CD8-positive, alpha-beta memory T cell (primary cell): ENCODE data around the gene SAMD4A. TPM values are rescaled to one million over a fixed set of nuclear protein-coding genes. Genes with fewer than 3 reads are reported as not detected.
A peak's percentile ranks its signal among the peaks of the same experiment; 100 is the strongest.

Experiments used
- CTCF ChIA-PET: fragments of 350-600 bp; sonication (Branson Sonifier 250); formaldehyde crosslinking; loops from one replicate; lab custom pipeline; 2021; ENCODE audit warnings: antibody characterized with exemption; lab: Charles Lee
- POLR2A ChIA-PET: fragments of 350-600 bp; sonication (Branson Sonifier 250); formaldehyde crosslinking; loops from one replicate; lab custom pipeline; 2021; ENCODE audit warnings: antibody characterized with exemption; lab: Charles Lee
- DNase-seq, 5 donors: peaks; one replicate each; pipeline versions ENCODE4 v3.0.0 to v3.0.0-alpha.2; 2020 to 2022; ENCODE audit warnings: mixed read lengths in 1 of 5
- H3K27ac ChIP-seq: one replicate; pipeline ENCODE4 v1.7.0; 2013; ENCODE audit warnings: low read depth, mild to moderate bottlenecking, low read length, moderate library complexity
- H3K27me3 ChIP-seq: 2 replicates; pipeline ENCODE4 v1.7.0; 2013; ENCODE audit warnings: low read length, mild to moderate bottlenecking; ENCODE audit not compliant: insufficient read depth, poor library complexity, severe bottlenecking
- H3K36me3 ChIP-seq: 2 replicates; pipeline ENCODE4 v1.7.0; 2013; ENCODE audit warnings: mild to moderate bottlenecking, low read length, moderate library complexity; ENCODE audit not compliant: insufficient read depth
- H3K4me1 ChIP-seq: 2 replicates; pipeline ENCODE4 v1.7.0; 2013; ENCODE audit warnings: mild to moderate bottlenecking, low read length, moderate library complexity; ENCODE audit not compliant: insufficient read depth
- H3K4me3 ChIP-seq: 2 replicates; pipeline ENCODE4 v1.7.0; 2013; ENCODE audit warnings: mild to moderate bottlenecking, low read length
- H3K9me3 ChIP-seq: 2 replicates; pipeline ENCODE4 v1.7.0; 2013; ENCODE audit warnings: mild to moderate bottlenecking, low read length
- H3K27ac Mint-ChIP-seq, 8 donors: one replicate each; pipeline ENCODE4 v1.8.0; 2020 to 2021; ENCODE audit warnings: mixed read lengths in 8 of 8, mild to moderate bottlenecking in 6 of 8, inconsistent platforms in 3 of 8, moderate library complexity in 3 of 8
- H3K27me3 Mint-ChIP-seq, 2 donors: one replicate each; pipeline ENCODE4 v1.8.0; 2020 to 2021; ENCODE audit warnings: mixed read lengths in 2 of 2, mild to moderate bottlenecking in 1 of 2, moderate library complexity in 1 of 2
- H3K36me3 Mint-ChIP-seq, 3 donors: one replicate each; pipeline ENCODE4 v1.8.0; 2020 to 2021; ENCODE audit warnings: mixed read lengths in 3 of 3, inconsistent platforms in 1 of 3, mild to moderate bottlenecking in 1 of 3
- H3K4me1 Mint-ChIP-seq, 3 donors: one replicate each; pipeline ENCODE4 v1.8.0; 2020 to 2021; ENCODE audit warnings: mixed read lengths in 3 of 3, inconsistent platforms in 1 of 3, mild to moderate bottlenecking in 1 of 3
- H3K4me3 Mint-ChIP-seq, 7 donors: one replicate each; pipeline ENCODE4 v1.8.0; 2020 to 2021; ENCODE audit warnings: mixed read lengths in 7 of 7, mild to moderate bottlenecking in 6 of 7, moderate library complexity in 4 of 7, inconsistent platforms in 2 of 7
- H3K9me3 Mint-ChIP-seq, 5 donors: one replicate each; pipeline ENCODE4 v1.8.0; 2020 to 2022; ENCODE audit warnings: mixed read lengths in 5 of 5, mild to moderate bottlenecking in 3 of 5, moderate library complexity in 2 of 5, inconsistent platforms in 1 of 5
- polyA plus RNA-seq: library from polyadenylated mRNA; unstranded; fragments of 300-500 nt; fragmentation: Illumina TruSeq; gene quantifications from one replicate; pipeline ENCODE4 v1.2.3, GENCODE V29; 2021
- total RNA-seq, 2 experiments: library from RNA; stranded (reverse); gene quantifications; one replicate each; pipeline ENCODE4 v1.2.3, GENCODE V29; 2021

Gene SAMD4A
- total and polyA plus RNA-seq, 3 experiments from 2014 or later: 2.4 to 2.7 TPM; not detected in 1

DNA sequence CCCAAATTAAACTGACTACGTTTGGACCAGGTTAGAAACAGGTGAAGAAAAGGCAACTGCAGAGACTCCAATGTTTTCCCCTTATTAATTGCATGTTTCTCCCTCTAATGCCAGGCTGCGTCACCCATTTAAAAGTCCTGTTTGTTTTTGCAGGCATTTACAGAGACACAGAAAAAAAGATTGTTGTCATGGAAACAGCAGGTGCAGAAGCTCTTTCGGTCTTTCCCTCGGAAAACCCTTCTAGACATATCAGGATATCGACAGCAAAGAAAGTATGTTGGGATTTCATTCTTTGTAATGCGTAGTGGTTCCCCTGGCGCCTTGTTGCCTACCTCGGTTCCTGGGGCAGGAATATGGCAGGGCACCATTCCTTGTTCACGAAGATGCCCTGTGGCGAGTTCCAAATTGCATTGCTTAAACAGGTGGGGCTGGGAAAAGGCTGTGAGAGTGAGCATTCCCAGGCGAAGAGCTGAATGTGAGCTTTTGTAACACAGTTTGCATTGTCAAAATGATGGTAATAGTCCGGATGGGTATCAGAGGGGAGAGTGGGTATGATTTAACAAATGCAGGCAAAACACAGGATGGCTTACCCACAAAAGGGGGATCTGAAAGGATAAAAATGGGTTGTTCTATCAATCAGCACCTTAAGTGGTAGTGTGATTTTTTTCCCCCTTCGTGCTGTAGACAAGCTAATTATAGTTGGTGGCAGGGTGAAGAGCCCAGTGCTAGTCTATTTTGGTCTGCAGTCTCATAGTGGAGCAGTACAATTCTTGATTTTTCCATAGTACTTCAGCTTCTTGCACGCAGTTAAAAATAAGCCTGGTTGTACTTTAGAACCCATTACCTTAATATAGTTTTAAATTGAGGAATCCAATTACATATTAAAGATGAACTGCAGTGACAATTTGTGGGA is 203.3 kb downstream of the SAMD4A start:
- H3K4me3 ChIP-seq: no peak overlapping the region
- ChIA-PET CTCF (no interaction called here), POLR2A (no interaction called here)
- H3K27ac ChIP-seq: no peak overlapping the region
- Mint-ChIP-seq H3K9me3 (no peaks in the 10 kb centered on the region), H3K4me3 (no peak overlapping the region), H3K27ac (no peak overlapping the region), H3K4me1 (peaks cover 13 to 18% (median 18%) of the 10 kb centered on the region in 3 donors), H3K36me3 (no peaks in the 10 kb centered on the region), H3K27me3 (peaks cover 20 to 24% of the 10 kb centered on the region in 2 donors)
- H3K9me3 ChIP-seq: no peaks in the 10 kb centered on the region
- H3K4me1 ChIP-seq: peaks cover 13% of the 10 kb centered on the region
- H3K27me3 ChIP-seq: no peaks in the 10 kb centered on the region
- DNase-seq: no peak
- no peaks in the 10 kb centered on the region for H3K36me3 ChIP-seq

DNA sequence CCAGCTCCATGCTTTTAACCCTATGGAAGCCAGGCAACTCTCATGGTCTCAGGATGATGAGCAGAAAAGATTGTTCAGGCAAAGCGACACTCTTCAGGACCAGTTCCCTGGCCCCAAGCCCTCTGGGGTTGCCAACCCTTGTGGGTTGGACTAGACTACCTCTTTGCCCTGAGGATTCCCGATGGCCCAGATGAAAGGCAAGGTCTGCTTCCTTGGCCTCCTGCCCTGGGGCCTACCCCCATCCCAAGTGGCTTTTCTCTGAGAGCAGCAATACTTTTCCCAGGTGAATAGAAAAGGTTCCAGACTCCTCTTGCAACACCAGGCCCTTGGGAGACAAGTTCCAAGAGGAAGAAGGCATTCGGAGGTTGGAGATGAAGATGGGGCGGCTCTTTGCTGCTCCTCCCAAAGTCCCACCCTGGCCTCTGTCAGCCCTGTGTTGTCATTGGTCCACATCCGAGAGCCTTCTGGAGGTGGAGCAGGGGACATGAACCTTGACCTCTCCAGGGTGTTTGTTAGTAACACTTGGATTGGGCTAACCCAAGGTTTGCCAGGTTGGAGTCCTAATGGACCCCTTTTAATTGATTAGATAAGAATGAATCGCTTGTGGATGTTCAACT is 204.6 kb downstream of the SAMD4A start:
- POLR2A ChIA-PET: no interaction called here
- H3K27ac ChIP-seq: no peak overlapping the region
- H3K4me1 ChIP-seq: peaks cover 20% of the 10 kb centered on the region
- DNase-seq: no peak
- CTCF ChIA-PET: interaction anchor here (1.4 to 6.4 kb wide), 2 partner anchors 199 to 206 kb away, joined by 5 to 114 read pairs; partner anchors contain the start of gene SAMD4A
- H3K36me3 ChIP-seq: no peaks in the 10 kb centered on the region
- H3K4me3 Mint-ChIP-seq: no peak overlapping the region
- H3K27ac Mint-ChIP-seq: no peak overlapping the region
- H3K9me3 ChIP-seq: no peaks in the 10 kb centered on the region
- H3K27me3 Mint-ChIP-seq: peaks cover 15 to 24% of the 10 kb centered on the region in 2 donors
- peaks cover 18 to 28% (median 25%) of the 10 kb centered on the region in 3 donors for H3K4me1 Mint-ChIP-seq
- H3K9me3 Mint-ChIP-seq: no peaks in the 10 kb centered on the region
- no peaks in the 10 kb centered on the region for H3K36me3 Mint-ChIP-seq
- H3K4me3 ChIP-seq: no peak overlapping the region
- no peaks in the 10 kb centered on the region for H3K27me3 ChIP-seq

GRCh38 chr14:54772451-54772881 is 205.5 kb downstream of the SAMD4A start:
- no peaks in the 10 kb centered on the region for H3K36me3 Mint-ChIP-seq
- peaks cover 10 to 24% of the 10 kb centered on the region in 2 donors for H3K27me3 Mint-ChIP-seq
- POLR2A ChIA-PET: interaction anchor here (1.1 to 1.5 kb wide), 2 partner anchors 207 to 208 kb away, joined by 3 to 5 read pairs; no protein-coding TSS in a partner anchor
- peaks cover 25 to 33% (median 31%) of the 10 kb centered on the region in 3 donors for H3K4me1 Mint-ChIP-seq
- H3K27ac Mint-ChIP-seq: no peak overlapping the region
- CTCF ChIA-PET: interaction anchor here (1.1 to 6.4 kb wide), 4 partner anchors 14 to 283 kb away, joined by 3 to 114 read pairs (median 4); partner anchors contain the start of genes GMFB and SAMD4A
- Histone ChIP-seq H3K4me1 (peaks cover 21% of the 10 kb centered on the region), H3K36me3 (no peaks in the 10 kb centered on the region), H3K27me3 (no peaks in the 10 kb centered on the region), H3K27ac (no peak overlapping the region), H3K9me3 (no peaks in the 10 kb centered on the region), H3K4me3 (no peak overlapping the region)
- DNase-seq: no peak
- no peak overlapping the region for H3K4me3 Mint-ChIP-seq
- no peaks in the 10 kb centered on the region for H3K9me3 Mint-ChIP-seq

- Histone ChIP-seq H3K36me3 (no peaks in the 10 kb centered on the region), H3K9me3 (no peaks in the 10 kb centered on the region), H3K4me3 (peak overlapping the region; percentile 25), H3K27ac (no peak overlapping the region), H3K27me3 (no peaks in the 10 kb centered on the region), H3K4me1 (peaks cover 21% of the 10 kb centered on the region)
- ChIA-PET POLR2A (interaction anchor here (0.9 to 1.5 kb wide), 3 partner anchors 206 to 209 kb away, joined by 3 to 5 read pairs (median 3); partner anchors contain the start of gene SAMD4A), CTCF (interaction anchor here (0.5 to 6.4 kb wide), 24 partner anchors 8 to 1479 kb away, joined by 3 to 114 read pairs (median 4); partner anchors contain the start of genes CDKN3, GMFB and SAMD4A)
- Mint-ChIP-seq H3K27me3 (peaks cover 10 to 17% of the 10 kb centered on the region in 2 donors), H3K4me3 (peak overlapping the region in 5 of 7 donors; percentile 1 to 75 (median 24)), H3K36me3 (no peaks in the 10 kb centered on the region), H3K4me1 (peaks cover 25 to 33% (median 31%) of the 10 kb centered on the region in 3 donors), H3K9me3 (no peaks in the 10 kb centered on the region), H3K27ac (peak overlapping the region in 6 of 8 donors; percentile 3 to 74 (median 38))
- peak; percentile 20 to 60 (median 40) for DNase-seq
These were observed 206.5 kb downstream of the SAMD4A start for GRCh38 chr14:54773171-54774006.

- Mint-ChIP-seq H3K27me3 (peaks cover 8 to 14% of the 10 kb centered on the region in 2 donors), H3K9me3 (no peaks in the 10 kb centered on the region), H3K27ac (no peak overlapping the region), H3K36me3 (no peaks in the 10 kb centered on the region), H3K4me3 (no peak overlapping the region), H3K4me1 (peaks cover 25 to 33% (median 31%) of the 10 kb centered on the region in 3 donors)
- POLR2A ChIA-PET: interaction anchor here (0.6 to 2.5 kb wide), 2 partner anchors 16 to 209 kb away, joined by 3 to 10 read pairs; partner anchors contain the start of gene SAMD4A
- CTCF ChIA-PET: interaction anchor here (0.7 to 6.4 kb wide), 16 partner anchors 8 to 377 kb away, joined by 3 to 114 read pairs (median 4); partner anchors contain the start of genes CDKN3, MAPK1IP1L and SAMD4A
- Histone ChIP-seq H3K4me3 (no peak overlapping the region), H3K27me3 (no peaks in the 10 kb centered on the region), H3K9me3 (no peaks in the 10 kb centered on the region), H3K36me3 (no peaks in the 10 kb centered on the region), H3K27ac (no peak overlapping the region), H3K4me1 (peaks cover 21% of the 10 kb centered on the region)
- no peak for DNase-seq
These were observed 207.9 kb downstream of the SAMD4A start for GRCh38 chr14:54774824-54775223.

DNA sequence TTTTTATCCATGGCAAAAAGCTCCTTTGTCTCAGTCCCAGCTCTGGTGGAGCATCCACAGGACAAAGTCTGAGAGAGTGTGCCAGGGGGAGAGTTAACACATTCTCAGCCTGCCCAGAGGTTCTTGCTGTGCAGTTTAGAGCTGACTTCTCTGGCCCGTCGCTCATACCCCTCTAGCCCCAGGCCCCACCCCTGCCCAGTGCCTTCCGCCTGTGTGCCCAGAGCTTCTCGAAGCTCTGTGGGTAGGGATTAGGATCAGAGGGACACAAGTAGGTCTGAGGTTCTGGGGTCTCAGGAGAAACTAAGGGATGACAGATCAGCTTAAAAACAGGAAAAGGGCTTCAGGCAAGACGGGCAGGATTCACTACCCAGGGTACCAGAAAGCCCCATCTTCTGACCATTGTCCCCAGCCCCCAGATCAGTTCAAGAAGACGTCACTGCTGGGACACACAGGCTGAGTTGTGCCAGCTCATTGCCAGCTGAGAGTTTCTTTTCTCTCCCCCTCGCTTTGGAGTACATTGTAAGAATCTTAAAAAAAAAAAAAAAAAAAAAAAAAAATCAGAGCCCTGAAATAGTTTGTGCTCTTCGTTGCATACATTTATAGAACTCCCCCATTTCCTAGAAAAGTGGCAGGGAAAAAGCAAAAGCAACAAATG is 208.7 kb downstream of the SAMD4A start:
- H3K36me3 ChIP-seq: no peaks in the 10 kb centered on the region
- H3K4me1 ChIP-seq: peaks cover 21% of the 10 kb centered on the region
- H3K36me3 Mint-ChIP-seq: no peaks in the 10 kb centered on the region
- H3K27me3 ChIP-seq: no peaks in the 10 kb centered on the region
- no peaks in the 10 kb centered on the region for H3K9me3 ChIP-seq
- no peak for DNase-seq
- H3K4me3 ChIP-seq: no peak overlapping the region
- H3K27ac Mint-ChIP-seq: no peak overlapping the region
- no peaks in the 10 kb centered on the region for H3K9me3 Mint-ChIP-seq
- H3K4me3 Mint-ChIP-seq: peak overlapping the region in 2 of 7 donors; percentile 64 to 78
- no peak overlapping the region for H3K27ac ChIP-seq
- CTCF ChIA-PET: interaction anchor here (0.7 to 6.4 kb wide), 9 partner anchors 9 to 276 kb away, joined by 3 to 114 read pairs (median 3); partner anchors contain the start of genes MAPK1IP1L and SAMD4A
- H3K4me1 Mint-ChIP-seq: peaks cover 25 to 33% (median 31%) of the 10 kb centered on the region in 3 donors
- POLR2A ChIA-PET: interaction anchor here (2.5 kb wide), 1 partner anchor 209 kb away, joined by 10 read pairs; the partner anchor contains the start of gene SAMD4A
- peaks cover 10 to 14% of the 10 kb centered on the region in 2 donors for H3K27me3 Mint-ChIP-seq
